22Rv1 (cell line): ENCODE results near the gene ALDH16A1.
A peak's percentile ranks its signal among the peaks of the same experiment; 100 is the strongest.
"Not testable (repeated sequence)": the region's sequence is repeated elsewhere in the genome, so short reads cannot be mapped to it uniquely, and the experiment has no call there.

Experiments
- H3K27ac ChIP-seq: fragments of 450-650 bp; 2 replicates; pipeline ENCODE4 v1.5.1; 2017
- CTCF ChIP-seq: fragments of 450-650 bp; IDR thresholded peaks from 2 replicates; pipeline ENCODE4 v1.5.1; 2017; ENCODE audit warnings: mild to moderate bottlenecking
- ZFX ChIP-seq: fragments of 450-650 bp; IDR thresholded peaks from 2 replicates; pipeline ENCODE4 v1.6.1; 2017; ENCODE audit warnings: antibody characterized with exemption, borderline replicate concordance

The ALDH16A1 gene

GRCh38 chr19:49469828-49470614 is 17.0 kb downstream of the ALDH16A1 start:
- TF ChIP-seq ZFX (no peak), CTCF (0 out of 2 replicates have a peak, but pooled peaks have one; percentile 6)
- H3K27ac ChIP-seq: no peak overlapping the region

GRCh38 chr19:49470615-49470978 is 17.6 kb downstream of the ALDH16A1 start:
- TF ChIP-seq ZFX (no peak), CTCF (no peak)
- H3K27ac ChIP-seq: no peak overlapping the region

- TF ChIP-seq ZFX (no peak), CTCF (no peak)
- H3K27ac ChIP-seq: no peak overlapping the region
Measured at GRCh38 chr19:49472936-49473335, 19.9 kb downstream of the ALDH16A1 start.

GRCh38 chr19:49473501-49473867 is 20.5 kb downstream of the ALDH16A1 start:
- not testable (repeated sequence) for H3K27ac ChIP-seq

- peak; percentile 99 for TF ChIP-seq CTCF
- TF ChIP-seq ZFX: no peak
Measured at GRCh38 chr19:49473868-49474541, 21.0 kb downstream of the ALDH16A1 start, which contains the start of gene FLT3LG. FLT3LG (plus strand) TSS chr19:49474215; CDS start chr19:49474640, 425 bp downstream.

GRCh38 chr19:49474542-49474924 is 21.5 kb downstream of the ALDH16A1 start:
- no peak for TF ChIP-seq CTCF
- no peak for TF ChIP-seq ZFX
- no peak overlapping the region for H3K27ac ChIP-seq

More at GRCh38 chr19:49473868-49474541, 21.0 kb downstream of the ALDH16A1 start, which contains the start of gene FLT3LG:
- no peak within 1 kb of the TSS for H3K27ac ChIP-seq

- TF ChIP-seq CTCF (no peak), ZFX (no peak)
- H3K27ac ChIP-seq: no peak overlapping the region
Measured at GRCh38 chr19:49475191-49475917, 22.3 kb downstream of the ALDH16A1 start.
